ENCODE results near the gene ANGPTL2.
A peak's percentile ranks its signal among the peaks of the same experiment; 100 is the strongest.

GRCh38 chr9:127133739-127134167 lies 11.3 kb upstream of the ANGPTL2 start:
- no peak for TF ChIP-seq CTCF (conservative IDR thresholded peaks at IDR 0.05; ENCODE audit: low read depth, low read length)
- TF ChIP-seq POLR2A (IDR thresholded peaks at IDR 0.05; ENCODE audit: low read depth, low read length): peak; percentile 71
- TF ChIP-seq SMC3 (IDR thresholded peaks at IDR 0.05; ENCODE audit: low read depth, low read length): no peak; the same call in none of the 2 replicates
- peak; percentile 52; the same call in 1 of the 2 replicates for TF ChIP-seq NFE2L2 (IDR thresholded peaks at IDR 0.05; ENCODE audit: low read depth, low read length)
- no peak; the same call in 1 of the 2 replicates for TF ChIP-seq MXI1 (IDR thresholded peaks at IDR 0.05; ENCODE audit: borderline replicate concordance, low read depth, low read length)
- TF ChIP-seq MAFK (IDR thresholded peaks at IDR 0.05; ENCODE audit: low read depth, low read length): no peak
- 0 out of 2 replicates have a peak, but pooled peaks have one; percentile 15 for TF ChIP-seq RAD21 (IDR thresholded peaks at IDR 0.05; ENCODE audit: low read length)
- TF ChIP-seq CHD1 (IDR thresholded peaks at IDR 0.05; ENCODE audit: low read depth, low read length): 0 out of 2 replicates have a peak, but pooled peaks have one; percentile 68
- peak; percentile 95 for TF ChIP-seq RCOR1 (IDR thresholded peaks at IDR 0.05; ENCODE audit: insufficient replicate concordance, low read length)
- 0 out of 2 replicates have a peak, but pooled peaks have one; percentile 23 for TF ChIP-seq USF2 (IDR thresholded peaks at IDR 0.05; ENCODE audit: low read depth, low read length)
- TF ChIP-seq CEBPB (IDR thresholded peaks at IDR 0.05; ENCODE audit: low read depth, low read length): peak; percentile 8; the same call in 1 of the 2 replicates
- no peak for TF ChIP-seq RFX5 (IDR thresholded peaks at IDR 0.05; ENCODE audit: low read depth, low read length)
- TF ChIP-seq MAZ (IDR thresholded peaks at IDR 0.05; ENCODE audit: borderline replicate concordance, low read depth, low read length): peak; percentile 94
- TF ChIP-seq FOS (IDR thresholded peaks at IDR 0.05; ENCODE audit: low read depth, low read length): peak; percentile 85
